SH-SY5Y (cell line): ENCODE results near the gene PTPRM.

Experiments
- GATA2 ChIP-seq: IDR thresholded peaks from 2 replicates; pipeline ENCODE4 v1.6.1; 2011; ENCODE audit warnings: mild to moderate bottlenecking, low read depth, low read length
- GATA3 ChIP-seq: IDR thresholded peaks from 2 replicates; pipeline ENCODE4 v1.6.1; 2011; ENCODE audit warnings: low read depth, mild to moderate bottlenecking, low read length, moderate library complexity

PTPRM gene

GRCh38 chr18:8005870-8006569 lies 438.9 kb downstream of the PTPRM start:
- TF ChIP-seq GATA3 (no peak), GATA2 (no peak)

- TF ChIP-seq GATA3 = no peak
- no peak for TF ChIP-seq GATA2
These were observed 439.9 kb downstream of the PTPRM start for GRCh38 chr18:8006979-8007378.

DNA sequence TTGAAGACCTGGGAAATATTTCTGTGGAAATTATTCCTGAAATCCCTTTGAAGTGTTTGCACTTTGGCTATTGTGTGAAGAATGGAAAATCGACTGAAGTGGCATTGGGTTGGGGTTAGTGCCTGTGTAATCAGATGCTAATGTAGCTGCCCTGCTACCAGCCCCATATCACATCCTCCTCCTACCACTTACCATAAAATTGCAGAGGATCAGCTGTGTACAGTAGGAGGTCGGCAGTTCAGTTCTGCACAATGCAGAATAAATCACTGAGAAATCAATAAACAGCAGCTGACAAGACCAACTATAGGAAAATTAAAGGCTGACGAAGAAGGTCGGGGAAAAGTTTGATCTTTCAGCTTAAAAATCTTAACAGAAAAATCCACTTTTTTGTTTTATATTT lies 440.9 kb downstream of the PTPRM start:
- no peak for TF ChIP-seq GATA2

- TF ChIP-seq GATA2 (no peak), GATA3 (no peak)
These were observed 444.2 kb downstream of the PTPRM start for GRCh38 chr18:8011361-8011760.

GRCh38 chr18:8011906-8012305 lies 444.8 kb downstream of the PTPRM start:
- TF ChIP-seq GATA2 (no peak), GATA3 (no peak)

- no peak for TF ChIP-seq GATA2
- no peak for TF ChIP-seq GATA3
These were observed 451.7 kb downstream of the PTPRM start for GRCh38 chr18:8018701-8019331.

- no peak for TF ChIP-seq GATA3
- no peak for TF ChIP-seq GATA2
These were observed 452.5 kb downstream of the PTPRM start for GRCh38 chr18:8019600-8019999.

GRCh38 chr18:8020132-8020846 lies 453.2 kb downstream of the PTPRM start:
- TF ChIP-seq GATA2 (no peak), GATA3 (no peak)

- TF ChIP-seq GATA2 (no peak), GATA3 (no peak)
These were observed 461.9 kb downstream of the PTPRM start for GRCh38 chr18:8029061-8029460.

- TF ChIP-seq GATA2 = no peak
- no peak for TF ChIP-seq GATA3
These were observed 462.6 kb downstream of the PTPRM start for GRCh38 chr18:8029731-8030130.

DNA sequence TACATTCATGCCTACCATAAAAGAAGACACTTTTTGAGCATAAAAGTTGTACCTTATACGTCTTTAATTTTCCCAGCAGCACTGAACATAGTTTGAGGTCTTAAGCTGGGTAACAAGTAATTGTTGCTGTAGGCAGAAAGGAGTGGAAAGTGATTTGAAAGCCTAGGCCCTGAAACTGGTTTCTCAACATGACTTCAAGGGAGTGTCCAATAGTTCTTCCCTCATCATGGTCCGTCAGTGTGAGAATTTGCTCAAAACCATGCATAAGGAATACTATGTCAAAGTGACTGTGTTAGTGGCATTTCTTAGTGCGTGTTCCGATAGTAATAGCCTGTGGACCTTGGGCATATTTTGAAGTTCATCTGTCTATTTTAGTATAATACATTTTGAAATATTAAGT lies 463.1 kb downstream of the PTPRM start:
- TF ChIP-seq GATA3 = no peak
- no peak for TF ChIP-seq GATA2

DNA sequence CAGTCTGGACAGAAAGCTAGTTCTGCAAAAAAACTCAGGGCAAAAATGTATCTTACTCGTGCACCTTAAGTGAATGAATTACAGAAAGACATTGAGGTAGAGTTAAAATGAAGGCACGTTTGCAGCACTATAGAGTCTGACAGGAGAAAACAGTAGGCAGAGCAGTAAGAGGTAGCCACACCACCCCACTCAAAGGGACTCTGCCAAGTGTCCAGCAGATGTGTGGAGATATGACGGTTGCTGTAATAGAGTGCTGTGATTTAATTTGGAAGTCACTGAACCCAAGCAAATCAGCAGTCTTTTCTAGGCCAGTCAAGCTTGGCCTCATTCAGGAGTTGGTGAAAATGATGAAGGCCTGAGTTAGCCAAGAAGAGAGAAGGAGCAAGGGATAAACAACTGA lies 464.4 kb downstream of the PTPRM start:
- TF ChIP-seq GATA2 (peak; percentile 91), GATA3 (peak; percentile 75)

- no peak for TF ChIP-seq GATA3
- TF ChIP-seq GATA2 = no peak
These were observed 467.6 kb downstream of the PTPRM start for GRCh38 chr18:8034674-8035073.

DNA sequence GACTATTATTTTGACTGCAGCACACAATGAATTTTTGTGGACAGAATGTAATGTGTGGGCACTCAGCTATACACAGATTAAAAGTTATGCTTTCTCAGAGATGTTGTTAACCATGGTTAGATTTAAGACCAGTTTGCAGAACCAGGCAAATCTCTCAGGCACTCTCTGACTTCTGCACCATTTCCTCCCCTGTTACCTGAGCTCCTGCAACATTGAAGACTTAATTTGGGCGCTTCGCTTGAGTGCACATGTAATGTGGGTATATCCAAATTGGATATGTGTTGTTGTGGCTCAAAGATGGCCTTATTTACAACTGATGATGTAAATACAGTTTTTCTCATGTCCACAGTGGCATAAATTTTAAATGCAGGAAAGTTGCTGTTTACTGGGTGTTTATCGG lies 469.4 kb downstream of the PTPRM start:
- no peak for TF ChIP-seq GATA3
- TF ChIP-seq GATA2 = no peak

DNA sequence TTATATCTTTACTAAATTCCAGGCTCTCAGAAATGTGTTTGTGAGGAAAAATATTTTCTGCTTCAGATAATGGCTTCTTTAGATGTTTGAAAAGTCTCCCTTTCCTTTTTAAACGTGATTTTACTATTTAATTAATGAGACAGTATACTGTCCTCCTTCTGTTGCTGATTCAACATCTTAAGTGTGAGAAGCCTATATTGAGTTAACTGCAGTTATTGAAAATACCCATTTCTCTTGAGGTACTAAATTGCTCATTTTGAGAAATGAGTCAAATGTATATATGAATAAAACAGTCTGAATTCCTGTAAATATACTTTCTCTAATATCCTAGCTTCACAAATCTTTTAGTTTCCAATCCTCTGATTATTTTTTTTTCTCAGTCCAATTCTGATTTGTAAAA lies 470.2 kb downstream of the PTPRM start:
- TF ChIP-seq GATA2 (no peak), GATA3 (no peak)
